ENCODE results near the gene RAPGEF5.

The RAPGEF5 gene

DNA sequence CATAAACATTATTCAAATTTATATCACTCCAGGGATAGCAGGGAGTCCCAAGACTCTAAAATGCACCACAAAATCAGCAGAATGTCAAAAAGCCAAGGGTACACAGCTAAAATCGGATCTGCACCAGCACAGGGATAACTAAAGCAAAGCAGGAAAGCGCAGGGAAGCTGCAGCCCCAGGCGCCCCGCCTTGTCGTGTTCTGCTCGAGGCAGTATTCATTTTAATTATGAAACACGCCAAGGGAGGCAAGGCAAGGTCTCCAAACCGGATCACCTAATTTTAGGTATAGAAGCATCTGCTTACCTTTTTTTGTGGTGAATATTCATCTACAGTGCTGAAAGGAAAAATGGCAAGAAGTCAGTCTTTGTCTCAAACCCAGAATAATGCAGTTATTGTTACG lies 199.4 kb downstream of the RAPGEF5 start:
- no peak overlapping the region for H3K27ac ChIP-seq
- TF ChIP-seq CTCF (IDR thresholded peaks at IDR 0.05): no peak
- TF ChIP-seq ZFX (IDR thresholded peaks at IDR 0.05; ENCODE audit: borderline replicate concordance): no peak

DNA sequence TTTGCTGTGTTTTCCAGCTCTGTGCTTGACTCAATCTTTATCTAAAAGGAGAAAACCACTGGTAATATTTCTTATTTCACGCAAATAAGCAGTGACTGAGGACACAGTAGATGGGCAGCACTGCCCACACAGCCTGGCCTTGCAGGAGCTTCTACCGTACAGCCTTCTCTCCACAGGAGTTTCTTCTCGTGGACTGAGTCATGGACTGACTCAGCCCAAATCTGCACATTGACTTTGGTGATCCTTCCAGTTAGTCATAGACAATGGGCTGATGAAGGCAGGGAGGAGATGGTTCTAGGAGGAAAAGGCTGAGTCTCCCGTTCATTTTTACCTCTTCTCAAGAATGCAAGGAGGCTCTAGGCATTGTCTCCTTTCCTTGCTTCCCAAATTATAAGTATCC lies 200.7 kb downstream of the RAPGEF5 start:
- TF ChIP-seq CTCF (IDR thresholded peaks at IDR 0.05): no peak
- TF ChIP-seq ZFX (IDR thresholded peaks at IDR 0.05; ENCODE audit: borderline replicate concordance): no peak
- H3K27ac ChIP-seq: no peak overlapping the region

DNA sequence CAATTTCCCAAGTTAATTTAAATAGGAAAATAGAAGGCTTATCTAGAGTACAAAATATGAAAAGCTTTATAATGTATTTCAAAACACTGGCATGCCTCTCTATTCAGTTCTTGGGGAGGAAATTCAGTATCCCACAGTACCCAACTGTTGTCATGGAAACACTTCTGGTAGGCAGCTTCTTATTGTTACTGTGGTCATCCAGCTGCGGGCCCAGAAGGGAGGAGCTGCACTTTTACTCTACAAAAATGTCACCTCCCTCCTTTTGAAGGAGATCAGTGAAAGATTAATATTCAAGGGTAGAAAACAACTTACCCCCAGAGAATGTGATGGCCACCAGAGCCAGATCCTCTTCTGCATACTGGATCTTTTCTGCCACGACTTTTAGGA lies 202.8 kb downstream of the RAPGEF5 start:
- H3K27ac ChIP-seq: no peak overlapping the region
- TF ChIP-seq ZFX (IDR thresholded peaks at IDR 0.05; ENCODE audit: borderline replicate concordance) (no peak), CTCF (IDR thresholded peaks at IDR 0.05) (no peak)

DNA sequence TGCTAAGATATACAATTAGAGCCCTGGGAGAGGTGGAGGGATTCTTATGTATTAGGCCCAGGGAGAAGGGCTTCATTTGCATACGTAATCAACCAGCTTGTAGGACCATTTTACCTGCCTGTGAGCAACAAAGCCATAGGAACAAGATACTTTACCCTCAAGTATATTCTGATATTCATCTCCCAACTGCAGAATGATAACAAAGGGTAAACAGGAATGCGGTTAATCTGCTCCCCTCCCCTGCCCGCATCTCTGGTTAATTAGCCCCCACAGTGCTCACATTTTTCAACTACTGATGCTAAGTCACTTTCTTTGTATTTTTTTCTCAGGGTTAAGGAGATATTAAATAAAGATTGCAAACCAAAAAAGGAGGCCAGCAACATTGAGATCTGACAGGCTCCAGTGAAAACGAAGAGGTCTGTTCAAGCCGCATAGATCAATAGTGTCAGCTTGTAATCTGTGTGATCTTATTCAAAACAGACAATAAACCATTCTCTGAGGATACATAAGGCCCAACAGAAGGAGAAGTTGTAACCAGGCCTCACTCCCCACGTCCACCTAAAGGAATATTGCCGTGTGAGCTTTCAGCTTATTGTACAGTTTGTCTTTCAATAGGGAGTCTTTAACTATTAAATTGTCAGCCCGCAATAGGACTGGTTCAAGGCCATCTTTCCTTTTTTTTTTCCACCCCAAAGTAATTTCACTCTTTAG lies 203.4 kb downstream of the RAPGEF5 start:
- TF ChIP-seq CTCF (IDR thresholded peaks at IDR 0.05) (no peak), ZFX (IDR thresholded peaks at IDR 0.05; ENCODE audit: borderline replicate concordance) (no peak)
- no peak overlapping the region for H3K27ac ChIP-seq

GRCh38 chr7:22152690-22153089 lies 204.3 kb downstream of the RAPGEF5 start:
- TF ChIP-seq ZFX (IDR thresholded peaks at IDR 0.05; ENCODE audit: borderline replicate concordance) (no peak), CTCF (IDR thresholded peaks at IDR 0.05) (no peak)
- no peak overlapping the region for H3K27ac ChIP-seq

GRCh38 chr7:22151901-22152300 lies 205.1 kb downstream of the RAPGEF5 start:
- no peak overlapping the region for H3K27ac ChIP-seq
- no peak for TF ChIP-seq ZFX (IDR thresholded peaks at IDR 0.05; ENCODE audit: borderline replicate concordance)
- no peak for TF ChIP-seq CTCF (IDR thresholded peaks at IDR 0.05)

DNA sequence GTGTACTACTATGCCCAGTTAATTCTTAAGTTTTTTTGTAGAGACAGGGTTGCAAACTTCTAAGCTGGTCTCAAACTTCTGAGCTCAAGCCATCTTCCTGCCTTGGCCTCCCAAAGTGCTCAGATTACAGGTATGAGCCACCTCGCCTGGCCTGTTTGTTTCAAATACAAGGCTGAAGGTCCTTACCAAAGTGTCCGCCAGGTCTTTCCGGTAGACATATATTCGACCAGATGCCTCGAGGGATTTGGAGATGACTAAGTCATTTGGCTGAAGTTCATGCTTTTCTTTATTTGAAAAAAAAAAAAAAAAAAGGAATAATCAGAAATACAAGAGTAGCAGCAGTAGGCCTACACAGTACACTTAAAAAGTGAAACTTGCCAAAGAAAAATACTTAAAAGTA lies 206.7 kb downstream of the RAPGEF5 start:
- H3K27ac ChIP-seq: no peak overlapping the region
- no peak for TF ChIP-seq ZFX (IDR thresholded peaks at IDR 0.05; ENCODE audit: borderline replicate concordance)
- TF ChIP-seq CTCF (IDR thresholded peaks at IDR 0.05): no peak

Data from 22Rv1 (cell line).